Glomerular visceral epithelial cell (primary cell): Measurements from ENCODE around the gene TRIM13.

Experiments used
- DNase-seq: peaks from one replicate; pipeline ENCODE4 v3.0.0-alpha.2; 2016; ENCODE audit errors: extremely low spot score

TRIM13 gene

GRCh38 chr13:49996161-49996915, 504 bp upstream of the TRIM13 start:
- peak; percentile 91 for DNase-seq

- no peak for DNase-seq
Measured at GRCh38 chr13:49997955-49998354, 1.1 kb downstream of the TRIM13 start.

- DNase-seq: no peak
Measured at GRCh38 chr13:49998714-49999624, 2.1 kb downstream of the TRIM13 start.

GRCh38 chr13:50001287-50001686, 4.4 kb downstream of the TRIM13 start:
- DNase-seq: no peak

- DNase-seq: no peak
Measured at GRCh38 chr13:50006426-50007135, 9.7 kb downstream of the TRIM13 start.

GRCh38 chr13:50011461-50011860, 14.6 kb downstream of the TRIM13 start:
- no peak for DNase-seq

- DNase-seq: no peak
Measured at GRCh38 chr13:50012396-50013169, 15.7 kb downstream of the TRIM13 start.

GRCh38 chr13:50014386-50014785, 17.5 kb downstream of the TRIM13 start:
- DNase-seq: no peak

GRCh38 chr13:50015258-50015657, 18.4 kb downstream of the TRIM13 start, which contains the start of gene KCNRG:
TSS of gene KCNRG (plus strand) at chr13:50015444. CDS start at chr13:50015494, 50 bp downstream.
- DNase-seq: no peak

- DNase-seq: no peak
Measured at GRCh38 chr13:50015750-50016149, 18.9 kb downstream of the TRIM13 start.

- DNase-seq: no peak
Measured at GRCh38 chr13:50016444-50016843, 19.6 kb downstream of the TRIM13 start.

GRCh38 chr13:50017819-50018218, 21.0 kb downstream of the TRIM13 start:
- DNase-seq: no peak

- DNase-seq: no peak
Measured at GRCh38 chr13:50025436-50025835, 28.6 kb downstream of the TRIM13 start.

- DNase-seq: no peak
Measured at GRCh38 chr13:50026788-50027473, 30.1 kb downstream of the TRIM13 start.

GRCh38 chr13:50030315-50030714, 33.5 kb downstream of the TRIM13 start:
- DNase-seq: no peak

GRCh38 chr13:50033725-50034124, 36.9 kb downstream of the TRIM13 start:
- no peak for DNase-seq

- no peak for DNase-seq
Measured at GRCh38 chr13:50037788-50038187, 40.9 kb downstream of the TRIM13 start.

- DNase-seq: no peak
Measured at GRCh38 chr13:50038266-50038665, 41.4 kb downstream of the TRIM13 start.

- DNase-seq: no peak
Measured at GRCh38 chr13:50052478-50052877, 55.6 kb downstream of the TRIM13 start.

- DNase-seq: no peak
Measured at GRCh38 chr13:50053844-50054243, 57.0 kb downstream of the TRIM13 start.

- no peak for DNase-seq
Measured at GRCh38 chr13:50055454-50055853, 58.6 kb downstream of the TRIM13 start.
